Astrocyte of the spinal cord (primary cell): ENCODE measurements around the gene MALT1.
"Not testable (repeated sequence)": the region's sequence is repeated elsewhere in the genome, so short reads cannot be mapped to it uniquely, and the experiment has no call there.

Experiments
- DNase-seq: peaks from one replicate; pipeline ENCODE4 v3.0.0; 2011; ENCODE audit warnings: low read depth, low spot score
- H3K4me3 ChIP-seq: 2 replicates; pipeline ENCODE4 v1.5.1; 2011; ENCODE audit warnings: low read depth, mild to moderate bottlenecking, low read length, moderate library complexity
- CTCF ChIP-seq: IDR thresholded peaks from 2 replicates; pipeline ENCODE4 v1.5.1; 2012; ENCODE audit warnings: low read depth, mild to moderate bottlenecking, low read length, inconsistent platforms
- in situ Hi-C: cut with HindIII; loops from 2 replicates; pipeline ENCODE4 v1.10.0; 2017; ENCODE audit warnings: low sequenced_read_pairs

MALT1 gene

GRCh38 chr18:58772161-58772560 is 100.9 kb downstream of the MALT1 start:
- no peak for DNase-seq
- no peak overlapping the region for H3K4me3 ChIP-seq
- no peak for TF ChIP-seq CTCF
- in situ Hi-C loops: loop anchor here (25.0 kb wide), 1 partner anchor 235 kb away; no protein-coding TSS in a partner anchor

GRCh38 chr18:58776084-58776483 is 104.8 kb downstream of the MALT1 start:
- DNase-seq: no peak
- no peak overlapping the region for H3K4me3 ChIP-seq
- no peak for TF ChIP-seq CTCF
- in situ Hi-C loops: loop anchor here (25.0 kb wide), 1 partner anchor 286 kb away; no protein-coding TSS in a partner anchor

- DNase-seq, H3K4me3 ChIP-seq: not testable (repeated sequence)
- in situ Hi-C loops: loop anchor here (25.0 kb wide), 1 partner anchor 286 kb away; no protein-coding TSS in a partner anchor
Measured at GRCh38 chr18:58776541-58776940, 105.3 kb downstream of the MALT1 start.

- in situ Hi-C loops: loop anchor here (25.0 kb wide), 1 partner anchor 285 kb away; no protein-coding TSS in a partner anchor
- no peak for TF ChIP-seq CTCF
- H3K4me3 ChIP-seq: no peak overlapping the region
- DNase-seq: no peak
Measured at GRCh38 chr18:58777471-58777870, 106.2 kb downstream of the MALT1 start.

GRCh38 chr18:58779529-58779928 is 108.3 kb downstream of the MALT1 start:
- no peak overlapping the region for H3K4me3 ChIP-seq
- no peak for DNase-seq
- in situ Hi-C loops: loop anchor here (25.0 kb wide), 1 partner anchor 283 kb away; no protein-coding TSS in a partner anchor
- no peak for TF ChIP-seq CTCF

- in situ Hi-C loops: loop anchor here (25.0 kb wide), 1 partner anchor 282 kb away; no protein-coding TSS in a partner anchor
- TF ChIP-seq CTCF: no peak
- no peak overlapping the region for H3K4me3 ChIP-seq
- no peak for DNase-seq
Measured at GRCh38 chr18:58780045-58780444, 108.8 kb downstream of the MALT1 start.

GRCh38 chr18:58781627-58782194 is 110.4 kb downstream of the MALT1 start:
- in situ Hi-C loops: loop anchor here (25.0 kb wide), 1 partner anchor 281 kb away; no protein-coding TSS in a partner anchor
- H3K4me3 ChIP-seq: no peak overlapping the region
- TF ChIP-seq CTCF: peak; percentile 83
- peak; percentile 84 for DNase-seq
